Neutrophil (primary cell): Measurements from ENCODE around the gene FBXO22.
"Not testable (repeated sequence)": the region's sequence is repeated elsewhere in the genome, so short reads cannot be mapped to it uniquely, and the experiment has no call there.

Experiments
- H3K27ac ChIP-seq: fragments of 200-600 bp; sonication (generic); 2 replicates; pipeline ENCODE4 v1.5.1; 2016; ENCODE audit warnings: mild to moderate bottlenecking, moderate library complexity
- H3K27me3 ChIP-seq: fragments of 200-600 bp; sonication (generic); 2 replicates; pipeline ENCODE4 v1.6.0; 2016; ENCODE audit warnings: mild to moderate bottlenecking
- H3K36me3 ChIP-seq: fragments of 200-600 bp; sonication (generic); 2 replicates; pipeline ENCODE4 v1.5.1; 2017
- H3K4me1 ChIP-seq, 2 experiments: fragments of 200-600 bp in 1 of 2; sonication (generic) in 1 of 2; 1 replicate in 1 of 2; 2 replicates in 1 of 2; pipeline versions ENCODE4 v1.5.1 to v1.6.1; 2013 to 2016; ENCODE audit warnings: low read depth in 1 of 2, low read length in 1 of 2, mild to moderate bottlenecking in 1 of 2, moderate library complexity in 1 of 2; ENCODE audit not compliant: control insufficient read depth in 1 of 2, insufficient read depth in 1 of 2
- H3K4me3 ChIP-seq, 2 experiments: fragments of 200-600 bp in 1 of 2; sonication (generic) in 1 of 2; 1 replicate in 1 of 2; 2 replicates in 1 of 2; pipeline ENCODE4 v1.5.1; 2013 to 2016; ENCODE audit warnings: low read depth in 1 of 2, low read length in 1 of 2, mild to moderate bottlenecking in 1 of 2, moderate library complexity in 1 of 2
- H3K9me3 ChIP-seq: fragments of 200-600 bp; sonication (generic); 2 replicates; pipeline ENCODE4 v1.5.1; 2016
- TF ChIP-seq, protein P1 (sequence below): fragments of 200-600 bp; sonication (generic); IDR thresholded peaks from 2 replicates; pipeline ENCODE4 v1.5.1; 2016; ENCODE audit warnings: antibody characterized with exemption

The FBXO22 gene

DNA sequence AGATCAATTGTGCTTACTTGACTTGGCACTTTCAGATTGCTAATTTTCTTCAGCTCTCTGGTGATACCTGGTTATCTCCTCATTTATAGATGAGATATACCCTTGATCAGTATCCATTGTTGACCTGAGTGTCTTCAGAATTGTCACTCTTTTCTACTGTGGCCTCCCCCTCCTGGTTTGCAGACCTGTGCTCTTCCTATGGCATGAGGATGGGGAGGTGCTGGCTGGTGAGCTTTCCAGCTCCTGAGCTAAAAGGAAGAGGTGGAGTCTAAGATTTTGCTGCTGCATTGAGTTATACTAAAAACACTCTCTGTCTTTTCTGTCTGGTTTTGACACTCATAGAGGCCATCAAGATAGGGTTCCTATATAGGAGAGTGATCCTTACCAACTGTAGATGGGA, 36.8 kb upstream of the FBXO22 start:
- TF ChIP-seq, protein P1, sequence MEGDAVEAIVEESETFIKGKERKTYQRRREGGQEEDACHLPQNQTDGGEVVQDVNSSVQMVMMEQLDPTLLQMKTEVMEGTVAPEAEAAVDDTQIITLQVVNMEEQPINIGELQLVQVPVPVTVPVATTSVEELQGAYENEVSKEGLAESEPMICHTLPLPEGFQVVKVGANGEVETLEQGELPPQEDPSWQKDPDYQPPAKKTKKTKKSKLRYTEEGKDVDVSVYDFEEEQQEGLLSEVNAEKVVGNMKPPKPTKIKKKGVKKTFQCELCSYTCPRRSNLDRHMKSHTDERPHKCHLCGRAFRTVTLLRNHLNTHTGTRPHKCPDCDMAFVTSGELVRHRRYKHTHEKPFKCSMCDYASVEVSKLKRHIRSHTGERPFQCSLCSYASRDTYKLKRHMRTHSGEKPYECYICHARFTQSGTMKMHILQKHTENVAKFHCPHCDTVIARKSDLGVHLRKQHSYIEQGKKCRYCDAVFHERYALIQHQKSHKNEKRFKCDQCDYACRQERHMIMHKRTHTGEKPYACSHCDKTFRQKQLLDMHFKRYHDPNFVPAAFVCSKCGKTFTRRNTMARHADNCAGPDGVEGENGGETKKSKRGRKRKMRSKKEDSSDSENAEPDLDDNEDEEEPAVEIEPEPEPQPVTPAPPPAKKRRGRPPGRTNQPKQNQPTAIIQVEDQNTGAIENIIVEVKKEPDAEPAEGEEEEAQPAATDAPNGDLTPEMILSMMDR: no peak
- Histone ChIP-seq H3K36me3 (no peaks in the 10 kb centered on the region), H3K4me3 (no peak overlapping the region)

DNA sequence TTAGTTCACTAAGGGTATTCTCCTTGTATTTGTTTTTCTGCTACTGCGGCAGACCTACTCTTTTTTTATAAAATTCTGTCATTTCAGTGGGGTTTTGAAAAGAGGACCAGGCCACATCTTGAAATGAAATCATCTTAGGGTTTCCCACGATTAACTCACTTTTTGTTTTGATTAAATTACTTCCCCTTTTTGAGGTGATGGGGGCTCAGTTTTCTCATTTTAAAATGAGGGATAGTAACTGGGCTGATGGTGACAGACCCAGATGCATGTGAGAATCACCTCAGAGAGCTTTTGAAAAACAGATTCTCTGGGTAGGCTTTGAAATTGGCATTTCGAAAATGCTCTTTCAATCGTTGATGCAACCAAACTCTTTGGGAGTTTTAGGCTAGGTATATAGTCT, 36.2 kb upstream of the FBXO22 start:
- Histone ChIP-seq H3K36me3 (no peaks in the 10 kb centered on the region), H3K4me3 (no peak overlapping the region), H3K27ac (no peak overlapping the region), H3K9me3 (no peaks in the 10 kb centered on the region), H3K4me1 (peaks cover 0 to 3% of the 10 kb centered on the region in 2 experiments), H3K27me3 (no peaks in the 10 kb centered on the region)
- TF ChIP-seq, protein P1: no peak

More for the DNA sequence above, 36.8 kb upstream of the FBXO22 start:
- Histone ChIP-seq H3K4me1 (peaks cover 0 to 3% of the 10 kb centered on the region in 2 experiments), H3K9me3 (no peaks in the 10 kb centered on the region), H3K27me3 (no peaks in the 10 kb centered on the region), H3K27ac (no peak overlapping the region)

DNA sequence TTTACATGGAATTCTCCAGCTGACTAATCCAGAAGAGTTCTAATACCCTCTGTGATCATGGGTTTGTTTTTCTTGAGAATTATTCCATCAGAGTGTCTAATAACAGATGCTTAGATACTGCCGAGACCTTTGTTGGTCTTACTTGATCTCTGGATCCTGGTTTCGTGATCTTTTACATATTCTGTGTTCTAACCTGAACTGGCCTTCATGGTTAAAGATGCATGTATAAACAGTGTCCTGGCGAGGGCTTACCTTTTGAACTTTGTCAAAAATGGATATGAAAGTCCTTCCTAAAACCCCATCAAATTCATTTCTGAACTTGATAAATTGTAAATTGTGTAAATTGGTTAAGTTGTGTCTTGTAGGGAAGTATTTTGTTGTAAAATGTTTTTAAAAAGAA, 35.7 kb upstream of the FBXO22 start:
- no peaks in the 10 kb centered on the region for H3K9me3 ChIP-seq
- H3K4me3 ChIP-seq: no peak overlapping the region
- H3K27ac ChIP-seq: no peak overlapping the region
- H3K4me1 ChIP-seq: peaks cover 0 to 3% of the 10 kb centered on the region in 2 experiments
- no peaks in the 10 kb centered on the region for H3K27me3 ChIP-seq
- no peaks in the 10 kb centered on the region for H3K36me3 ChIP-seq
- TF ChIP-seq, protein P1: no peak

DNA sequence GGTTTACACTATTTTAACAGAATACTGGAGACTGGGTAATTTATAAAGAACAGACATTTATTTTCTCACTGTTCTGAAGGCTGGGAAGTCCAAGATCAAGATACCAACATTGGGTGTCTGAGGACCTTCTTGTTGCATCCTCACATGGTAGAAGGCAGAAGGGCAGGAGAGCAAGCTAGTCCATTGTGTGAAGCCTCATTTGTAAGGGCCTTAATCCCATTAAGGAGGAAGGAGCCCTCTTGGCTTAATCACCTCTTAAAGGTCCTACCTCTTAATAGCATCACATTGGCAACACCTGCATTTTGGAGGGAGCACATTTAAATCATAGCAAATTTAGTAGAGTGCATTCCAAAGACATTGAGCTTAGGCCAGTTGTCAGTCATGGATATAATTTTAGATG, 34.2 kb upstream of the FBXO22 start:
- TF ChIP-seq, protein P1: no peak
- Histone ChIP-seq H3K27ac (no peak overlapping the region), H3K36me3 (peaks cover 2% of the 10 kb centered on the region)

DNA sequence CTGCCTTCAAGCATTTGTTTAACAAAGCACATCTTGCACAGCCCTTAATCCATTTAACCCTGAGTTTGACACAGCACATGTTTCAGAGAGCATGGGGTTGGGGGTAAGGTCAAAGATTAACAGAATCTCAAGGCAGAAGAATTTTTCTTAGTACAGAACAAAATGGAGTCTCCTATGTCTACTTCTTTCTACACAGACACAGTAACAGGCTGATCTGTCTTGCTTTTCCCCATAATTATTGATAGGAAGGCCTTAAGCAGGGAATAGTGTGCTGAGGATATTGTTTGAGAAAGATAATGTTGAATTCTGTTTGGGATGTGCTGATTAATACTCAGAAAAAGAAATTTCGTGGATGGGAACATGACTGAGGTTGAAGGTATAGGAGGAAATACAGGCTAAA, 32.1 kb upstream of the FBXO22 start:
- not testable (repeated sequence) for H3K36me3 ChIP-seq, H3K27ac ChIP-seq, H3K4me1 ChIP-seq, H3K27me3 ChIP-seq, H3K9me3 ChIP-seq, H3K4me3 ChIP-seq

More for the DNA sequence above, 34.2 kb upstream of the FBXO22 start:
- Histone ChIP-seq H3K27me3 (no peaks in the 10 kb centered on the region), H3K4me3 (no peak overlapping the region), H3K9me3 (no peaks in the 10 kb centered on the region), H3K4me1 (peaks cover 0 to 3% of the 10 kb centered on the region in 2 experiments)

DNA sequence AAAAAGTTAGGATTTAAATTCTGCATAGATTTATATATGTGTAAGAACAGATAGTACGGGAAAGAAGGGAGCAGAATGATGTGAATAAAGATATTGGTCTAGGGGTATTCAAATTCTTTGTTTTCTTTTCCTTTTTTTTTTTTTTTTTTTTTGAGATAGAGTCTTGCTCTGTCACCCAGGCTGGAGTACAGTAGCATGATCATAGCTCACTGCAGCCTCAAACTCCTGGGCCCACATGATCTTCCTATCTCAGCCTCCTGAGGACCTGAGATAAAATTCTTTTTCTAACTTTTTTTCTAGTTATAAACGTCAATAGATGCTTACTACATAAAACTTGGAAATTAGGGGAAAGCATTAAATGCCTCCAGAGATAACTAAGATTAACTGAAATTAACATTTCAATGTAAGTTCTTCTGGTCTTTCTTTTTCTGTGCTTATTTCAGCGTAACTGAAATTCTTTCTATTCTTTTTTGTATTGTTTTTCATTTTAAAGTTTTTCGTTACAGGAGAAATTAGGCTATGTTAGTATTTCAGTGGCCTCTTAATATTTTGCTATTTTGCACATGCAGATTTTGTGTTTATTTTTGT, 31.2 kb upstream of the FBXO22 start:
- H3K27ac ChIP-seq: no peak overlapping the region
- H3K27me3 ChIP-seq: no peaks in the 10 kb centered on the region
- no peaks in the 10 kb centered on the region for H3K9me3 ChIP-seq
- peaks cover 5% of the 10 kb centered on the region for H3K36me3 ChIP-seq
- peaks cover 0 to 3% of the 10 kb centered on the region in 2 experiments for H3K4me1 ChIP-seq
- TF ChIP-seq, protein P1: no peak
- H3K4me3 ChIP-seq: no peak overlapping the region
